LNCAP (cell line): ENCODE measurements around the gene TRIM75.

Source experiments
- TF ChIP-seq, protein P1 (sequence below): fragments of 450-650 bp; IDR thresholded peaks from 2 replicates; pipeline ENCODE4 v1.5.1; 2017; ENCODE audit warnings: mild to moderate bottlenecking

TRIM75 gene

DNA sequence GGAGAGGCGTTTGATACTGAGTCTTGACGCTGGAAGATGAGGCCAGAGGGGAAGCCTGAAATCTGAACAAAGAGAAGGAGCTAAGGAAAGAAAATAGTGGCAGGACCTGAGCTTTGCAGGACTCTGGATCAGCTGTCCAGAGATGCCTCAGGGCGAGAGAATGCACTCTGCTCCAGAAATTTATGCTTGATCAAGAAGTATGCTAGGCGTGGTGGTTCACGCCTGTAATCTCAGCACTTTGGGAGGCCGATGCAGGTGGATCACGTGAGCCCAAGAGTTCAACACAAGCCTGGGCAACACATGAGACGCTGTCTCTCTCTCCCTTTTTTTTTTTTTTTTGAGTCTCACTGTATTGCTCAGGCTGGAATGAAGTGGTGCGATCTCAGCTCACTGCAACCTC lies 1.9 kb downstream of the TRIM75 start:
- TF ChIP-seq, protein P1, sequence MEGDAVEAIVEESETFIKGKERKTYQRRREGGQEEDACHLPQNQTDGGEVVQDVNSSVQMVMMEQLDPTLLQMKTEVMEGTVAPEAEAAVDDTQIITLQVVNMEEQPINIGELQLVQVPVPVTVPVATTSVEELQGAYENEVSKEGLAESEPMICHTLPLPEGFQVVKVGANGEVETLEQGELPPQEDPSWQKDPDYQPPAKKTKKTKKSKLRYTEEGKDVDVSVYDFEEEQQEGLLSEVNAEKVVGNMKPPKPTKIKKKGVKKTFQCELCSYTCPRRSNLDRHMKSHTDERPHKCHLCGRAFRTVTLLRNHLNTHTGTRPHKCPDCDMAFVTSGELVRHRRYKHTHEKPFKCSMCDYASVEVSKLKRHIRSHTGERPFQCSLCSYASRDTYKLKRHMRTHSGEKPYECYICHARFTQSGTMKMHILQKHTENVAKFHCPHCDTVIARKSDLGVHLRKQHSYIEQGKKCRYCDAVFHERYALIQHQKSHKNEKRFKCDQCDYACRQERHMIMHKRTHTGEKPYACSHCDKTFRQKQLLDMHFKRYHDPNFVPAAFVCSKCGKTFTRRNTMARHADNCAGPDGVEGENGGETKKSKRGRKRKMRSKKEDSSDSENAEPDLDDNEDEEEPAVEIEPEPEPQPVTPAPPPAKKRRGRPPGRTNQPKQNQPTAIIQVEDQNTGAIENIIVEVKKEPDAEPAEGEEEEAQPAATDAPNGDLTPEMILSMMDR, result no peak

GRCh38 chr4:165058666-165059065 lies 5.0 kb downstream of the TRIM75 start:
- TF ChIP-seq, protein P1, result no peak

GRCh38 chr4:165059386-165059785 lies 5.7 kb downstream of the TRIM75 start:
- TF ChIP-seq, protein P1, result no peak

DNA sequence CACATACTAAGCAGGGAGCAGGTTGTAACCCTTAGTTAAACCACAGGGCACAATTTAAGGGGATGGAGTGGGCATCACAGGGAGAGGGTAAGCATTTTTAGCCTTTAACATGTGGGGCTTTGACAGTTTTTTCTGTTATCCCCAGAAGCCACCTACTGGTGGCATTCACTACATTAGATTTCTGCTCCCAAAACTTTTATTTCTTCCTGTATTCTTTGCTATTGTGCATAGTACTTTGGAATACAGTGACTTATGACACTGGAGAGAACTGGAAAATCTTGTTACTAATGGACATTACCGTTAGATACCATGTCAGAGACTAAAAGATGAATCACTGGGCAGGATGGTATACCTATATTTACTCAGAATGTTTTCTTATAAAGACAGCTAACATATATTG lies 7.3 kb downstream of the TRIM75 start:
- TF ChIP-seq, protein P1, result peak; percentile 24; the same call in 1 of the 2 replicates

DNA sequence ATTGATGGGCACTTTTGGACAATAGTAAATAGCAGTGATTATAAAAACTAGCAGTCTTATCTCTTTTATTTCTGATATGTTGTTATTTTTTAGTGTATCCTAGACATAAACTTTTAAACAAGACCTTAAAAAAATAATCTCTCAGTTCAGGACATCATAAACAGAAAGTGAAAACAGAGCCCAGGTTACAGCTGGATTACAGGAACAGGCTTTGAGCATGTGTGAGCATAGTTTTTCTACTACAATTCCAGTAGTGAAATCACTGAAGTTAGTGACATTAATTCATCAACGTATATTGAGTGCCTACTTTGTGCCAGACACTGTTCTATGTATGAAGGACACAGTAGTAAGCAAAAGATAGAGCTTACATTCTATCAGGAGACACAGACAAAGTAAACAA lies 16.9 kb downstream of the TRIM75 start:
- TF ChIP-seq, protein P1, result no peak

- TF ChIP-seq, protein P1, result no peak
Measured at GRCh38 chr4:165077034-165077578, 23.4 kb downstream of the TRIM75 start.

- TF ChIP-seq, protein P1, result no peak
Measured at GRCh38 chr4:165079476-165079875, 25.8 kb downstream of the TRIM75 start.

DNA sequence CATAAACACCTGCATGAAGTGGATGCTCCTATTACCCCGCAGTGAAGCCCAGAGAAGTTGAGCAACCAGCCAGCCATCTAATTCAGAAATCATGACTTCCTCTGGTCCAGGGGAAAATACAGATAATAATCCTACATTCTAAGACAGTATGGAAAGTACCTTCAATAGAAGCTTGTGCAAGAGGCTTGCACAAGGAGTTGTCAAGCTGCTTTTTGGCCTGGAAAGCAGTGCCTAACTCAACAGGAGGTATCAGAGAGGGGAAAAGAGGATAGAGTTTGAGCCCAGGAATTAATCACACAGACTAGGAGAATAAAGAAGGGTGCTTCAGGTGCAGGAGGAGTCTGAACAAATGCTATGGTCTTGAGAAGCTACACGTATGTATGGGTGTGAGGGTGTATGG lies 32.3 kb downstream of the TRIM75 start:
- TF ChIP-seq, protein P1, result no peak
